SK-N-SH (cell line): Measurements from ENCODE around the gene F5. TPM values are rescaled to one million over a fixed set of nuclear protein-coding genes. Genes with fewer than 3 reads are reported as not detected.

Experiments
- CTCF ChIA-PET: fragments of 300-600, 350-600 bp; formaldehyde crosslinking; extraction: SDS; loops from one replicate; lab custom pipeline; 2021; lab: Yijun Ruan, JAX
- POLR2A ChIA-PET: fragments of 350-600 bp; sonication (Branson Sonifier 250); formaldehyde crosslinking; extraction: SDS; loops from one replicate; lab custom pipeline; 2020; ENCODE audit warnings: antibody characterized with exemption, inconsistent platforms; lab: Yijun Ruan, JAX
- DNase-seq: peaks from one replicate; pipeline ENCODE4 v3.0.0; 2012
- H2AFZ ChIP-seq: fragments of 200-600 bp; sonication (generic); 2 replicates; pipeline ENCODE4 v1.8.1; 2016; ENCODE audit warnings: antibody characterized with exemption, mild to moderate bottlenecking, low read depth
- H3F3A ChIP-seq: fragments of 200-600 bp; sonication (generic); replicated peaks from 2 replicates; pipeline ENCODE3; 2016; ENCODE audit warnings: antibody characterized with exemption, mild to moderate bottlenecking; ENCODE audit not compliant: insufficient read depth
- H3K27ac ChIP-seq, 2 experiments: fragments of 200-500 bp in 1 of 2; fragments of 200-600 bp in 1 of 2; sonication (Bioruptor generic) in 1 of 2; sonication (generic), shearing (Covaris generic) in 1 of 2; 2 replicates each; pipeline versions ENCODE4 v1.5.1 to v1.6.1; 2014 to 2016; ENCODE audit warnings: low read depth in 2 of 2, inconsistent platforms in 1 of 2, low read length in 1 of 2, mild to moderate bottlenecking in 1 of 2, mixed read lengths in 1 of 2
- H3K27me3 ChIP-seq: fragments of 200-600 bp; sonication (generic), shearing (Covaris generic); 2 replicates; pipeline ENCODE4 v1.6.1; 2016; ENCODE audit warnings: mixed run types; ENCODE audit not compliant: insufficient read depth
- H3K36me3 ChIP-seq, 2 experiments: fragments of 200-500 bp in 1 of 2; fragments of 200-600 bp in 1 of 2; sonication (Bioruptor generic) in 1 of 2; sonication (generic) in 1 of 2; replicated peaks in 1 of 2; 2 replicates each; pipeline versions ENCODE3 to v1.5.1; 2014 to 2016; ENCODE audit warnings: low read length in 1 of 2, mild to moderate bottlenecking in 1 of 2; ENCODE audit not compliant: insufficient read depth in 2 of 2, control insufficient read depth in 1 of 2
- H3K4me1 ChIP-seq, 2 experiments: fragments of 200-500 bp in 1 of 2; fragments of 200-600 bp in 1 of 2; sonication (Bioruptor generic) in 1 of 2; sonication (generic), shearing (Covaris generic) in 1 of 2; 2 replicates each; pipeline versions ENCODE4 v1.5.1 to v1.6.1; 2014 to 2016; ENCODE audit warnings: low read depth in 1 of 2, low read length in 1 of 2, mixed run types in 1 of 2; ENCODE audit not compliant: insufficient read depth in 2 of 2, control insufficient read depth in 1 of 2
- H3K4me2 ChIP-seq: fragments of 200-600 bp; sonication (generic), shearing (Covaris generic); 2 replicates; pipeline ENCODE4 v1.6.1; 2017; ENCODE audit warnings: mixed run types
- H3K4me3 ChIP-seq, 2 experiments: fragments of 200-500 bp in 1 of 2; fragments of 200-600 bp in 1 of 2; sonication (Bioruptor generic) in 1 of 2; sonication (generic), shearing (Covaris generic) in 1 of 2; 2 replicates each; pipeline versions ENCODE4 v1.5.1 to v1.8.1; 2014 to 2016; ENCODE audit warnings: low read depth in 2 of 2, inconsistent platforms in 1 of 2, low read length in 1 of 2, mild to moderate bottlenecking in 1 of 2, mixed read lengths in 1 of 2, moderate library complexity in 1 of 2
- H3K79me2 ChIP-seq: fragments of 200-600 bp; sonication (generic); 2 replicates; pipeline ENCODE4 v1.8.1; 2017; ENCODE audit warnings: mild to moderate bottlenecking; ENCODE audit not compliant: insufficient read depth
- H3K9ac ChIP-seq: fragments of 200-600 bp; sonication (generic); 2 replicates; pipeline ENCODE4 v1.6.1; 2017; ENCODE audit warnings: mixed run types
- H3K9me2 ChIP-seq: fragments of 200-600 bp; sonication (generic); 2 replicates; pipeline ENCODE4 v1.6.1; 2017; ENCODE audit warnings: mixed run types
- H3K9me3 ChIP-seq: fragments of 200-600 bp; sonication (generic); 2 replicates; pipeline ENCODE4 v1.6.1; 2017; ENCODE audit warnings: mixed run types, mild to moderate bottlenecking, moderate library complexity
- H4K20me1 ChIP-seq: fragments of 200-600 bp; sonication (generic); 2 replicates; pipeline ENCODE4 v1.6.1; 2017; ENCODE audit warnings: mild to moderate bottlenecking, mixed run types; ENCODE audit not compliant: insufficient read depth
- CHD2 ChIP-seq: fragments of 150-350 bp; IDR thresholded peaks from 2 replicates; pipeline ENCODE4 v1.6.1; 2018; ENCODE audit warnings: low read length; ENCODE audit not compliant: partially characterized antibody
- FOXJ3 ChIP-seq: sonication (generic); formaldehyde crosslinking; IDR thresholded peaks from 2 replicates; pipeline ENCODE4 v1.5.1; 2020; ENCODE audit warnings: mild to moderate bottlenecking, missing genetic modification reagents
- FOXM1 ChIP-seq: IDR thresholded peaks from 2 replicates; pipeline ENCODE4 v1.4.0; 2012; ENCODE audit warnings: low read depth, mild to moderate bottlenecking
- GATA2 ChIP-seq: sonication (generic); formaldehyde crosslinking; IDR thresholded peaks from 2 replicates; pipeline ENCODE4 v1.5.0; 2020; ENCODE audit warnings: mild to moderate bottlenecking, missing genetic modification reagents
- JUND ChIP-seq: IDR thresholded peaks from 2 replicates; pipeline ENCODE4 v1.4.0; 2012
- NFIC ChIP-seq: IDR thresholded peaks from 2 replicates; pipeline ENCODE4 v1.4.0; 2012; ENCODE audit warnings: borderline replicate concordance
- POLR2AphosphoS5 ChIP-seq: IDR thresholded peaks from 2 replicates; pipeline ENCODE4 v1.6.1; 2012; ENCODE audit warnings: low read depth, low read length
- SMC3 ChIP-seq: IDR thresholded peaks from 2 replicates; pipeline ENCODE4 v1.6.1; 2012; ENCODE audit warnings: low read depth, low read length, improper control_type of control experiment
- TAF1 ChIP-seq: IDR thresholded peaks from 2 replicates; pipeline ENCODE4 v1.6.1; 2012; ENCODE audit warnings: low read depth, mild to moderate bottlenecking, low read length, moderate library complexity, borderline replicate concordance
- TCF12 ChIP-seq: IDR thresholded peaks from 2 replicates; pipeline ENCODE4 v1.4.0; 2012
- WGBS: methylation state at CpG from one replicate; pipeline ENCODE4 v1.1.6; 2017; ENCODE audit warnings: low lambda C conversion rate; 5-methylcytosine and 5-hydroxymethylcytosine counted together
- polyA plus RNA-seq, 3 experiments: library from polyadenylated mRNA; depleted of rRNA; stranded (reverse); fragments of >200 nt; gene quantifications; 2 replicates each; pipeline ENCODE4 v1.2.3, GENCODE V29; 2012
- TF ChIP-seq, protein P1 (sequence below): IDR thresholded peaks from 2 replicates; pipeline ENCODE4 v1.4.0; 2012; ENCODE audit warnings: low read depth, borderline replicate concordance
- TF ChIP-seq, protein P2 (sequence below): fragments of 150-350 bp; IDR thresholded peaks from 2 replicates; pipeline ENCODE4 v1.6.1; 2017; ENCODE audit warnings: antibody characterized with exemption, low read length, low read depth, borderline replicate concordance
- TF ChIP-seq, protein P3 (sequence below): IDR thresholded peaks from 2 replicates; pipeline ENCODE4 v1.4.0; 2012; ENCODE audit warnings: low read depth
- TF ChIP-seq, protein P4 (sequence below): fragments of 150-350 bp; IDR thresholded peaks from 2 replicates; pipeline ENCODE4 v1.6.1; 2016; ENCODE audit warnings: mild to moderate bottlenecking, low read depth, low read length
- TF ChIP-seq, protein P5 (sequence below): IDR thresholded peaks from 2 replicates; pipeline ENCODE4 v1.4.0; 2012; ENCODE audit warnings: low read depth, borderline replicate concordance

F5 gene
- polyA plus RNA-seq, 1 of the 3 experiments (the other 2 are of a cell fraction): under 0.01 TPM

DNA sequence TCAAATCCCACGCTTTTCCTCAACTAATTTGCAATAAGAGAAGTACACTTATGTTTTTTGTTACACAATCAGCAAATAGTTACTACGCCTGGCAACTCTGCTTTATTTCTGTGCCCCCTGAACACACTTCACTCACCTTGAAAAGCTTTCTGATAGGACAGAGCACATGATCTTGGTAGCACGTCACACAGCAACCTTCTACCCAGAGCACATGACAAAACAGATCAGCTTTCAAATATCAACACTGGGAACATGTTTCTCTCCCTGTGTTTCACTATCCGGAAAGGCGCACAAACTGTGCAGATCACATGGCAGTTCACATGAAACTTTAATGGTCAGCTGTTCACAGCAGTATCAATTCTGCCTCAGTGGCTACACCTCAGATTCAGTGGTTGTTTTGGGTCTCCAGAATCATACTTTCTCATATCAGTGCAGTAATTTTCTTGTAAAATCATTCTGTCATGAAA is 102.7 kb downstream of the F5 start:
- Histone ChIP-seq H2AFZ (no peak overlapping the region), H3K27ac (no peak overlapping the region), H3K36me3 (no peaks in the 10 kb centered on the region), H3K27me3 (no peaks in the 10 kb centered on the region), H3K4me2 (peak overlapping the region; percentile 92), H4K20me1 (no peaks in the 10 kb centered on the region), H3F3A (peaks cover 14% of the 10 kb centered on the region), H3K9ac (no peak overlapping the region), H3K79me2 (peaks cover 39% of the 10 kb centered on the region; the same call in 1 of the 2 replicates), H3K9me3 (no peaks in the 10 kb centered on the region), H3K9me2 (no peaks in the 10 kb centered on the region), H3K4me1 (peaks cover 10 to 31% of the 10 kb centered on the region in 2 experiments), H3K4me3 (no peak overlapping the region)
- ChIA-PET CTCF (interaction anchor here (0.6 to 0.9 kb wide), 2 partner anchors 19 to 880 kb away, joined by 3 read pairs; no protein-coding TSS in a partner anchor), POLR2A (no interaction called here)
- no peak for DNase-seq
- WGBS: 98% methylated on average over 5 of the region's 5 CpGs
- TF ChIP-seq, protein P1, sequence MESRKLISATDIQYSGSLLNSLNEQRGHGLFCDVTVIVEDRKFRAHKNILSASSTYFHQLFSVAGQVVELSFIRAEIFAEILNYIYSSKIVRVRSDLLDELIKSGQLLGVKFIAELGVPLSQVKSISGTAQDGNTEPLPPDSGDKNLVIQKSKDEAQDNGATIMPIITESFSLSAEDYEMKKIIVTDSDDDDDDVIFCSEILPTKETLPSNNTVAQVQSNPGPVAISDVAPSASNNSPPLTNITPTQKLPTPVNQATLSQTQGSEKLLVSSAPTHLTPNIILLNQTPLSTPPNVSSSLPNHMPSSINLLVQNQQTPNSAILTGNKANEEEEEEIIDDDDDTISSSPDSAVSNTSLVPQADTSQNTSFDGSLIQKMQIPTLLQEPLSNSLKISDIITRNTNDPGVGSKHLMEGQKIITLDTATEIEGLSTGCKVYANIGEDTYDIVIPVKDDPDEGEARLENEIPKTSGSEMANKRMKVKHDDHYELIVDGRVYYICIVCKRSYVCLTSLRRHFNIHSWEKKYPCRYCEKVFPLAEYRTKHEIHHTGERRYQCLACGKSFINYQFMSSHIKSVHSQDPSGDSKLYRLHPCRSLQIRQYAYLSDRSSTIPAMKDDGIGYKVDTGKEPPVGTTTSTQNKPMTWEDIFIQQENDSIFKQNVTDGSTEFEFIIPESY: no peak
- TF ChIP-seq, protein P2, sequence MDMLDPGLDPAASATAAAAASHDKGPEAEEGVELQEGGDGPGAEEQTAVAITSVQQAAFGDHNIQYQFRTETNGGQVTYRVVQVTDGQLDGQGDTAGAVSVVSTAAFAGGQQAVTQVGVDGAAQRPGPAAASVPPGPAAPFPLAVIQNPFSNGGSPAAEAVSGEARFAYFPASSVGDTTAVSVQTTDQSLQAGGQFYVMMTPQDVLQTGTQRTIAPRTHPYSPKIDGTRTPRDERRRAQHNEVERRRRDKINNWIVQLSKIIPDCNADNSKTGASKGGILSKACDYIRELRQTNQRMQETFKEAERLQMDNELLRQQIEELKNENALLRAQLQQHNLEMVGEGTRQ: no peak
- TF ChIP-seq, protein P3, sequence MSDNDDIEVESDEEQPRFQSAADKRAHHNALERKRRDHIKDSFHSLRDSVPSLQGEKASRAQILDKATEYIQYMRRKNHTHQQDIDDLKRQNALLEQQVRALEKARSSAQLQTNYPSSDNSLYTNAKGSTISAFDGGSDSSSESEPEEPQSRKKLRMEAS: no peak
- no peak for TF ChIP-seq POLR2AphosphoS5
- no peak for TF ChIP-seq TCF12
- TF ChIP-seq NFIC: no peak

DNA sequence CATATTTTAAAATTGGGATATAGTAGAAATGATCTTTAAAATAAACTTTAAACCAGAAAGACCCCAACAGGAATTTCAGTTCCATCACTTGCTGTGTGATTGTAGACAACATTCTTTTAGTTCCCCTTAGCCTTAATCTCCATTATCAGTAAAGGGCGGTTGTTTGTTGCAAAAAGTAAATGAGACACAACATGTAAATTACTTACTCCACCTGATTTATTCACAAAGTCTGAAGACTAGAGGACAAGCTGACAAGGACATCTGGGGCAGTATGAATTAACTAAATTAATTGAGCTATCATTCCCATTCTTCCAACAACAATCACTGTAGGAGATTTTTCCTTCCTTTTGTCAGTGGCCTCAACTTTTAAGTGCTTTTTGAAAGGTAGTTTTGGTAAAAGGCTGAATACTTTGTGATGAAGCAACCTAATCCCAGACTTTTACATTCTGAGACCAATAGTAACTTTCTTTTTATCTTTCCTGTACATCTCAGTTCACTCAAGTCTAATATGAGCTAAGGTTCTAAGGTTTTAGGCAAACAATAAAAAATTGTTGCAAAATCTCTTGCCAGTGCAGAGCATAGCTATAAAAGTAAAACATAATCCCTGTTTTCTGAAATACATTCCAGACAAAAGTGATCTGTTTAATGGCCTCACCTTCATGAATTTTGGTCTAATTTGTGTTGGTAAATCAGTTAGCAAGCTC is 106.8 kb downstream of the F5 start:
- no peak for DNase-seq
- POLR2A ChIA-PET: no interaction called here
- H3K4me2 ChIP-seq: no peak overlapping the region
- H3K36me3 ChIP-seq: peaks cover 0 to 13% of the 10 kb centered on the region in 2 experiments
- no peak overlapping the region for H3K9ac ChIP-seq
- WGBS: 85% methylated on average over 1 of the region's 1 CpG
- H3K4me3 ChIP-seq: no peak overlapping the region
- no peaks in the 10 kb centered on the region for H3F3A ChIP-seq
- H3K27ac ChIP-seq: no peak overlapping the region
- no peak overlapping the region for H2AFZ ChIP-seq
- TF ChIP-seq, protein P4, sequence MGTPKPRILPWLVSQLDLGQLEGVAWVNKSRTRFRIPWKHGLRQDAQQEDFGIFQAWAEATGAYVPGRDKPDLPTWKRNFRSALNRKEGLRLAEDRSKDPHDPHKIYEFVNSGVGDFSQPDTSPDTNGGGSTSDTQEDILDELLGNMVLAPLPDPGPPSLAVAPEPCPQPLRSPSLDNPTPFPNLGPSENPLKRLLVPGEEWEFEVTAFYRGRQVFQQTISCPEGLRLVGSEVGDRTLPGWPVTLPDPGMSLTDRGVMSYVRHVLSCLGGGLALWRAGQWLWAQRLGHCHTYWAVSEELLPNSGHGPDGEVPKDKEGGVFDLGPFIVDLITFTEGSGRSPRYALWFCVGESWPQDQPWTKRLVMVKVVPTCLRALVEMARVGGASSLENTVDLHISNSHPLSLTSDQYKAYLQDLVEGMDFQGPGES: no peak
- no peak for TF ChIP-seq SMC3
- TF ChIP-seq FOXM1: no peak
- no peak for TF ChIP-seq GATA2 (CRISPR knock-in tag)
- TF ChIP-seq, protein P5, sequence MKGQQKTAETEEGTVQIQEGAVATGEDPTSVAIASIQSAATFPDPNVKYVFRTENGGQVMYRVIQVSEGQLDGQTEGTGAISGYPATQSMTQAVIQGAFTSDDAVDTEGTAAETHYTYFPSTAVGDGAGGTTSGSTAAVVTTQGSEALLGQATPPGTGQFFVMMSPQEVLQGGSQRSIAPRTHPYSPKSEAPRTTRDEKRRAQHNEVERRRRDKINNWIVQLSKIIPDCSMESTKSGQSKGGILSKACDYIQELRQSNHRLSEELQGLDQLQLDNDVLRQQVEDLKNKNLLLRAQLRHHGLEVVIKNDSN: no peak
- TF ChIP-seq FOXJ3 (CRISPR knock-in tag): no peak
- TF ChIP-seq, protein P2: no peak
- TF ChIP-seq, protein P1: no peak
- no peak for TF ChIP-seq JUND
- TF ChIP-seq NFIC: no peak
- no peak for TF ChIP-seq TAF1
- no peak for TF ChIP-seq TCF12
- TF ChIP-seq CHD2: no peak
- no peaks in the 10 kb centered on the region for H3K9me2 ChIP-seq
- peaks cover 33% of the 10 kb centered on the region; the same call in 1 of the 2 replicates for H3K79me2 ChIP-seq
- peaks cover 0 to 15% of the 10 kb centered on the region in 2 experiments; a peak in 3 of 4 replicates for H3K4me1 ChIP-seq
- no peaks in the 10 kb centered on the region for H4K20me1 ChIP-seq
- CTCF ChIA-PET: interaction anchor here (1.0 to 1.3 kb wide), 3 partner anchors 12 to 112 kb away, joined by 3 to 8 read pairs (median 3); partner anchors contain the start of genes BLZF1 and NME7
- no peaks in the 10 kb centered on the region for H3K27me3 ChIP-seq
- no peaks in the 10 kb centered on the region for H3K9me3 ChIP-seq
